Mesodermal cell (in vitro differentiated cells): ENCODE data around the gene SLC35G6.

ENCODE experiments used
- H3K27ac ChIP-seq: 2 replicates; pipeline ENCODE4 v1.7.0; 2013; ENCODE audit warnings: mild to moderate bottlenecking, low read depth, low read length, moderate library complexity; ENCODE audit not compliant: severe bottlenecking
- H3K36me3 ChIP-seq: 2 replicates; pipeline ENCODE4 v1.7.1; 2013; ENCODE audit warnings: mild to moderate bottlenecking, low read length, moderate library complexity; ENCODE audit not compliant: control insufficient read depth, insufficient read depth
- H3K4me1 ChIP-seq: one replicate; pipeline ENCODE4 v1.7.1; 2013; ENCODE audit warnings: mild to moderate bottlenecking, low read length; ENCODE audit not compliant: insufficient read depth, control insufficient read depth, poor library complexity, severe bottlenecking
- H3K4me3 ChIP-seq: 2 replicates; pipeline ENCODE4 v1.7.0; 2013; ENCODE audit warnings: low read length, control low read depth, mild to moderate bottlenecking; ENCODE audit not compliant: insufficient read depth, poor library complexity, severe bottlenecking; ENCODE audit errors: extremely low read depth
- H3K9me3 ChIP-seq: 2 replicates; pipeline ENCODE4 v1.7.1; 2013; ENCODE audit warnings: mild to moderate bottlenecking, low read length, moderate library complexity; ENCODE audit not compliant: control insufficient read depth
- WGBS, 2 experiments: methylation state at CpG; one replicate each; pipeline ENCODE4 v1.1.5; 2013; ENCODE audit warnings: missing lambda C conversion rate in 2 of 2; ENCODE audit not compliant: insufficient coverage in 2 of 2; 5-methylcytosine and 5-hydroxymethylcytosine counted together

The SLC35G6 gene

GRCh38 chr17:7509937-7510336, 28.7 kb downstream of the SLC35G6 start:
- Histone ChIP-seq H3K36me3 (peaks cover 100% of the 10 kb centered on the region), H3K4me1 (no peaks in the 10 kb centered on the region), H3K9me3 (no peaks in the 10 kb centered on the region), H3K4me3 (no peak overlapping the region), H3K27ac (no peak overlapping the region)
- 85 to 100% methylated on average over 2 to 5 of the region's 5 CpGs for WGBS, 2 experiments

- H3K36me3 ChIP-seq: peaks cover 100% of the 10 kb centered on the region
- H3K4me1 ChIP-seq: no peaks in the 10 kb centered on the region
- H3K27ac ChIP-seq: no peak overlapping the region
- no peak overlapping the region for H3K4me3 ChIP-seq
- H3K9me3 ChIP-seq: no peaks in the 10 kb centered on the region
- WGBS, 2 experiments: 93 to 96% methylated on average over 5 to 9 of the region's 10 CpGs
These were observed 29.9 kb downstream of the SLC35G6 start for GRCh38 chr17:7511108-7511507.

GRCh38 chr17:7512105-7512504, 30.9 kb downstream of the SLC35G6 start:
- 95 to 97% methylated on average over 12 to 15 of the region's 15 CpGs for WGBS, 2 experiments
- Histone ChIP-seq H3K27ac (no peak overlapping the region), H3K4me1 (no peaks in the 10 kb centered on the region), H3K36me3 (peaks cover 98% of the 10 kb centered on the region), H3K4me3 (no peak overlapping the region), H3K9me3 (no peaks in the 10 kb centered on the region)

GRCh38 chr17:7512824-7513540, 31.7 kb downstream of the SLC35G6 start:
- Histone ChIP-seq H3K27ac (no peak overlapping the region), H3K4me1 (no peaks in the 10 kb centered on the region), H3K36me3 (peaks cover 92% of the 10 kb centered on the region), H3K9me3 (no peaks in the 10 kb centered on the region), H3K4me3 (no peak overlapping the region)
- 90 to 96% methylated on average over 17 to 20 of the region's 20 CpGs for WGBS, 2 experiments

GRCh38 chr17:7513850-7514419, 32.7 kb downstream of the SLC35G6 start:
- WGBS, 2 experiments: 88 to 92% methylated on average over 14 to 16 of the region's 17 CpGs
- no peaks in the 10 kb centered on the region for H3K9me3 ChIP-seq
- H3K4me1 ChIP-seq: no peaks in the 10 kb centered on the region
- no peak overlapping the region for H3K27ac ChIP-seq
- H3K36me3 ChIP-seq: peaks cover 82% of the 10 kb centered on the region
- H3K4me3 ChIP-seq: no peak overlapping the region

GRCh38 chr17:7515911-7516610, 34.8 kb downstream of the SLC35G6 start:
- no peaks in the 10 kb centered on the region for H3K4me1 ChIP-seq
- no peaks in the 10 kb centered on the region for H3K9me3 ChIP-seq
- H3K4me3 ChIP-seq: no peak overlapping the region
- 90 to 92% methylated on average over 8 of the region's 13 CpGs for WGBS, 2 experiments
- H3K36me3 ChIP-seq: peaks cover 61% of the 10 kb centered on the region
- no peak overlapping the region for H3K27ac ChIP-seq

GRCh38 chr17:7523033-7523432, 41.8 kb downstream of the SLC35G6 start:
- Histone ChIP-seq H3K36me3 (no peaks in the 10 kb centered on the region), H3K4me3 (no peak overlapping the region), H3K4me1 (no peaks in the 10 kb centered on the region), H3K27ac (no peak overlapping the region), H3K9me3 (peaks cover 18% of the 10 kb centered on the region)
- WGBS, 2 experiments: 70 to 73% methylated on average over 5 to 8 of the region's 10 CpGs

GRCh38 chr17:7528842-7529241, 47.6 kb downstream of the SLC35G6 start:
- Histone ChIP-seq H3K36me3 (no peaks in the 10 kb centered on the region), H3K9me3 (peaks cover 23% of the 10 kb centered on the region), H3K27ac (no peak overlapping the region), H3K4me3 (no peak overlapping the region), H3K4me1 (no peaks in the 10 kb centered on the region)

- WGBS, 2 experiments: 88% methylated on average over 3 of the region's 6 CpGs; no CpG with 5 or more reads in 1 of the 2 experiments
- Histone ChIP-seq H3K9me3 (peaks cover 23% of the 10 kb centered on the region), H3K36me3 (no peaks in the 10 kb centered on the region)
These were observed 49.0 kb downstream of the SLC35G6 start for GRCh38 chr17:7530023-7530900.

More at GRCh38 chr17:7530023-7530900, 49.0 kb downstream of the SLC35G6 start:
- H3K27ac ChIP-seq: no peak overlapping the region
- no peaks in the 10 kb centered on the region for H3K4me1 ChIP-seq
- H3K4me3 ChIP-seq: no peak overlapping the region
